GM12892 (cell line): ENCODE results near the gene PFKP.

Experiments
- POLR2A ChIP-seq: IDR thresholded peaks from 2 replicates; pipeline ENCODE4 v1.6.1; 2011; ENCODE audit warnings: low read depth, low read length, control low read depth
- POLR2AphosphoS5 ChIP-seq: IDR thresholded peaks from 2 replicates; pipeline ENCODE4 v1.6.1; 2011; ENCODE audit warnings: low read depth, low read length, control low read depth

GRCh38 chr10:3074145-3074665 is 6.9 kb downstream of the PFKP start:
- TF ChIP-seq POLR2A (no peak), POLR2AphosphoS5 (no peak)
